Heart left ventricle (tissue), 16 donors: ENCODE results near the gene HSF2BP. TPM values are rescaled to one million over a fixed set of nuclear protein-coding genes. Genes with fewer than 3 reads are reported as not detected.
"Not testable (repeated sequence)": the region's sequence is repeated elsewhere in the genome, so short reads cannot be mapped to it uniquely, and the experiment has no call there.

Source experiments
- ATAC-seq, 4 donors: fragments of 200-7000 bp; cut with Tn5 transposase; one replicate each; pipeline ENCODE4 v1.9.1; 2020 to 2022; ENCODE audit warnings: moderate library complexity in 4 of 4, mild to moderate bottlenecking in 3 of 4, moderate number of reproducible peaks in 1 of 4
- DNase-seq, 5 donors: peaks; one replicate each; pipeline ENCODE4 v3.0.0-alpha.2; 2020
- H3K27ac ChIP-seq, 12 donors: fragments of 200-600 bp; sonication (generic) in 4 of 12; one replicate each; pipeline versions ENCODE4 v1.5.0 to v1.8.0; 2016 to 2022; ENCODE audit warnings: mild to moderate bottlenecking in 2 of 12
- H3K27me3 ChIP-seq, 9 donors: fragments of 200-600 bp; sonication (generic) in 2 of 9; one replicate each; pipeline versions ENCODE4 v1.5.1 to v1.8.0; 2016 to 2022; ENCODE audit warnings: mild to moderate bottlenecking in 3 of 9
- H3K36me3 ChIP-seq, 9 donors: fragments of 200-600 bp; sonication (generic) in 2 of 9; one replicate each; pipeline versions ENCODE4 v1.5.0 to v1.8.0; 2018 to 2022; ENCODE audit warnings: mild to moderate bottlenecking in 2 of 9
- H3K4me1 ChIP-seq, 12 donors: fragments of 200-600 bp; sonication (generic) in 4 of 12; one replicate each; pipeline versions ENCODE4 v1.5.0 to v1.8.0; 2016 to 2022; ENCODE audit warnings: mild to moderate bottlenecking in 3 of 12
- H3K4me3 ChIP-seq, 12 donors: fragments of 200-600 bp; sonication (generic) in 4 of 12; one replicate each; pipeline versions ENCODE4 v1.5.0 to v1.8.0; 2017 to 2022; ENCODE audit warnings: mild to moderate bottlenecking in 9 of 12, moderate library complexity in 4 of 12
- H3K9me3 ChIP-seq, 12 donors: fragments of 200-600 bp; sonication (generic) in 4 of 12; one replicate each; pipeline versions ENCODE4 v1.5.0 to v1.8.0; 2016 to 2022; ENCODE audit warnings: mild to moderate bottlenecking in 1 of 12
- CTCF ChIP-seq, 12 donors: fragments of 200-600 bp; sonication (generic) in 4 of 12; IDR thresholded peaks; one replicate each; pipeline versions ENCODE4 v1.5.0 to v1.8.0; 2018 to 2022; ENCODE audit warnings: antibody characterized with exemption in 12 of 12, mild to moderate bottlenecking in 5 of 12
- POLR2A ChIP-seq, 2 donors: fragments of 450-650 bp; IDR thresholded peaks; one replicate each; pipeline ENCODE4 v1.6.1; 2017; ENCODE audit warnings: antibody characterized with exemption in 2 of 2, mild to moderate bottlenecking in 2 of 2, moderate library complexity in 2 of 2
- WGBS, 4 donors: extraction: QIAGEN DNeasy Blood & Tissue Kit in 2 of 4; methylation state at CpG; one replicate each; pipeline versions ENCODE4 v1.1.5 to v1.1.7; 2013 to 2018; 5-methylcytosine and 5-hydroxymethylcytosine counted together
- intact Hi-C, 10 donors: fragments of 100-400 bp; cut with DNase I; formaldehyde crosslinking; loops; one replicate each; pipeline versions ENCODE4 v1.11.1 to v1.14.2; 2022
- polyA plus RNA-seq, 2 donors: library from polyadenylated mRNA; stranded (reverse); fragments of 200-250 nt; gene quantifications; one replicate each; pipeline ENCODE4 v1.2.3, GENCODE V29; 2013
- total RNA-seq, 9 donors: library from RNA; depleted of rRNA in 2 of 9; stranded (reverse); fragments of >200 nt in 2 of 9; fragmentation: NEBNext Ultra II Directional in 3 of 9; extraction: Animal tissue kit (Norgen Biotek cat#: 25700) in 3 of 9; gene quantifications; one replicate each; pipeline versions ENCODE4 v1.1.0 to v1.2.4, GENCODE V29; 2016 to 2023
- donor health status: ischemic (EF 13 %, LVEDD 7.1; RV severe dilation, severe dysfunction).
- donor health status: healthy with polysubstance abuse.
- donor health status: DM: no; HTN: yes; CAD: no.
- donor health status: DM: no; HTN: no; CAD: no.
- donor health status: ischemic (EF 25% LVEDD 6.9; RV normal size, moderate dysfunction).
- donor health status: ischemic (EF 25% LVEDD 5.7; RV mildly dilated, moderate dysfunction).
- donor health status: healthy.
- donor health status: DM: yes; HTN: yes; CAD: no.
- donor health status: ischemic (EF 35%, LVEDD 5.7; RV mildly dilated, moderate dysfunction).
- donor health status: nonischemic (EF 11% LVEDD 7.7; RV severe dilation, severe dysfunction).
- donor health status: DM: yes; HTN: yes; CAD: no.
- donor health status: PGD.
- donor health status: ischemic (EF 29% LVEDD 5.4; RV normal size, mild dysfunction).
- donor health status: nonischemic (EF 23%, LVEDD 6.1; RV moderate dilation, normal function).

The HSF2BP gene
- total and polyA plus RNA-seq, 11 donors, result 0.08 to 0.32 (median 0.19) TPM; not detected in 8

- no peak for TF ChIP-seq CTCF (IDR thresholded peaks at IDR 0.05)
- no peaks in the 10 kb centered on the region for H3K36me3 ChIP-seq
- 59 to 76% (median 69%) methylated on average over 18 to 19 of the region's 19 CpGs for WGBS, 4 donors
- ATAC-seq (peak; percentile 36 to 85 (median 61)), DNase-seq (peak; percentile 41 to 82 (median 47))
- no peaks in the 10 kb centered on the region for H3K27me3 ChIP-seq
- peak overlapping the region in 10 of 12 donors; percentile 3 to 87 (median 32) for H3K27ac ChIP-seq
- no peak overlapping the region for H3K4me3 ChIP-seq
- H3K4me1 ChIP-seq, result peaks cover 0 to 18% (median 0%) of the 10 kb centered on the region in 12 donors
- no peaks in the 10 kb centered on the region for H3K9me3 ChIP-seq
- intact Hi-C loops, result no loop called here
These were observed 84.4 kb downstream of the HSF2BP start for GRCh38 chr21:43574741-43575472.

- Histone ChIP-seq H3K4me3 (no peak overlapping the region), H3K27me3 (no peaks in the 10 kb centered on the region), H3K27ac (peak overlapping the region in 3 of 12 donors; percentile 23 to 87 (median 34)), H3K9me3 (no peaks in the 10 kb centered on the region), H3K4me1 (peaks cover 0 to 18% (median 0%) of the 10 kb centered on the region in 12 donors), H3K36me3 (no peaks in the 10 kb centered on the region)
- TF ChIP-seq CTCF (IDR thresholded peaks at IDR 0.05) (no peak), POLR2A (IDR thresholded peaks at IDR 0.05) (no peak)
- DNase-seq, result no peak
- 88 to 98% (median 94%) methylated on average over 7 of the region's 7 CpGs for WGBS, 4 donors
- ATAC-seq, result no peak
- intact Hi-C loops, result no loop called here
These were observed 85.4 kb downstream of the HSF2BP start for GRCh38 chr21:43573921-43574320.

GRCh38 chr21:43572446-43572845, 86.8 kb downstream of the HSF2BP start:
- no peaks in the 10 kb centered on the region for H3K27me3 ChIP-seq
- no peaks in the 10 kb centered on the region for H3K36me3 ChIP-seq
- ATAC-seq (no peak), DNase-seq (no peak)
- no peak overlapping the region for H3K27ac ChIP-seq
- TF ChIP-seq POLR2A (IDR thresholded peaks at IDR 0.05) (no peak), CTCF (IDR thresholded peaks at IDR 0.05) (no peak)
- no peak overlapping the region for H3K4me3 ChIP-seq
- no peaks in the 10 kb centered on the region for H3K9me3 ChIP-seq
- peaks cover 0 to 18% (median 0%) of the 10 kb centered on the region in 12 donors for H3K4me1 ChIP-seq
- intact Hi-C loops, result no loop called here
- 75 to 82% (median 80%) methylated on average over 4 to 5 of the region's 5 CpGs for WGBS, 4 donors

- Histone ChIP-seq H3K27ac (no peak overlapping the region), H3K27me3 (no peaks in the 10 kb centered on the region), H3K4me3 (no peak overlapping the region), H3K9me3 (no peaks in the 10 kb centered on the region), H3K4me1 (peaks cover 0 to 18% (median 0%) of the 10 kb centered on the region in 12 donors), H3K36me3 (no peaks in the 10 kb centered on the region)
- DNase-seq (peak in 3 of 5 donors; percentile 27 to 62 (median 49)), ATAC-seq (peak in 3 of 4 donors; percentile 36 to 54 (median 46))
- TF ChIP-seq POLR2A (IDR thresholded peaks at IDR 0.05) (no peak), CTCF (IDR thresholded peaks at IDR 0.05) (no peak)
- WGBS, 4 donors, result 69 to 80% (median 78%) methylated on average over 6 of the region's 6 CpGs
- intact Hi-C loops, result no loop called here
These were observed 87.3 kb downstream of the HSF2BP start for GRCh38 chr21:43571976-43572375.

- H3K4me1 ChIP-seq, result peaks cover 0 to 13% (median 0%) of the 10 kb centered on the region in 12 donors
- H3K4me3 ChIP-seq, intact Hi-C loops, H3K9me3 ChIP-seq, H3K27ac ChIP-seq, H3K27me3 ChIP-seq, ATAC-seq, H3K36me3 ChIP-seq, DNase-seq: not testable (repeated sequence)
- no CpG with 5 or more reads among the region's 3 CpGs for WGBS, 4 donors
These were observed 89.1 kb downstream of the HSF2BP start for GRCh38 chr21:43570195-43570594.

GRCh38 chr21:43562451-43562850, 96.8 kb downstream of the HSF2BP start:
- H3K4me3 ChIP-seq, H3K27me3 ChIP-seq, ATAC-seq, H3K4me1 ChIP-seq, H3K27ac ChIP-seq, DNase-seq, intact Hi-C loops, H3K36me3 ChIP-seq, H3K9me3 ChIP-seq: not testable (repeated sequence)
- WGBS, 4 donors, result no CpG with 5 or more reads among the region's 5 CpGs

- no CpG with 5 or more reads among the region's 2 CpGs for WGBS, 4 donors
- H3K27ac ChIP-seq, H3K4me3 ChIP-seq, H3K9me3 ChIP-seq, DNase-seq, H3K4me1 ChIP-seq, H3K27me3 ChIP-seq, intact Hi-C loops, H3K36me3 ChIP-seq, ATAC-seq: not testable (repeated sequence)
These were observed 118.7 kb downstream of the HSF2BP start for GRCh38 chr21:43540561-43540960.
